Suprapubic skin (tissue), 4 donors: Measurements from ENCODE around the gene PRMT1.

Experiments
- CTCF ChIP-seq, 2 donors: fragments of 200-600 bp in 1 of 2; fragments of 450-650 bp in 1 of 2; sonication (generic) in 1 of 2; IDR thresholded peaks; one replicate each; pipeline ENCODE4 v1.5.1; 2016 to 2019; ENCODE audit warnings: antibody characterized with exemption in 2 of 2, mild to moderate bottlenecking in 1 of 2, moderate library complexity in 1 of 2
- POLR2A ChIP-seq, 2 donors: fragments of 450-650 bp; IDR thresholded peaks; one replicate each; pipeline ENCODE4 v1.6.1; 2017; ENCODE audit warnings: antibody characterized with exemption in 2 of 2, mild to moderate bottlenecking in 2 of 2, moderate library complexity in 2 of 2
- POLR2AphosphoS5 ChIP-seq, 3 donors: sonication (generic); formaldehyde crosslinking; IDR thresholded peaks; one replicate each; pipeline ENCODE4 v1.6.1; 2017; ENCODE audit warnings: antibody characterized with exemption in 3 of 3

GRCh38 chr19:49713236-49713845 is 36.3 kb downstream of the PRMT1 start:
- no peak for TF ChIP-seq CTCF (IDR thresholded peaks at IDR 0.05)
- no peak for TF ChIP-seq POLR2AphosphoS5 (IDR thresholded peaks at IDR 0.05)
- TF ChIP-seq POLR2A (IDR thresholded peaks at IDR 0.05): no peak
